ENCODE data around the gene ADGRE2. TPM values are rescaled to one million over a fixed set of nuclear protein-coding genes. Genes with fewer than 3 reads are reported as not detected.

The ADGRE2 gene
- polyA plus RNA-seq, 1 donor (not counting 4 experiments of a cell fraction or from before 2014, with no cell fraction given), result 4.2 TPM

GRCh38 chr19:14746886-14747285, 31.5 kb downstream of the ADGRE2 start:
- no peak overlapping the region for H3K4me3 ChIP-seq (ENCODE audit: control insufficient read depth in 2 of 3, extremely low read depth in 1 of 3, insufficient read depth in 2 of 3, low read depth in 1 of 3, low read length in 3 of 3)
- no peak overlapping the region for H3K9ac ChIP-seq (ENCODE audit: control insufficient read depth, extremely low read depth, insufficient read depth, low read length)
- TF ChIP-seq EZH2 (IDR thresholded peaks at IDR 0.05; ENCODE audit: low read length) (no peak), CTCF (optimal IDR thresholded peaks at IDR 0.05 in 1 of 3, IDR thresholded peaks at IDR 0.05 in 1 of 3, conservative IDR thresholded peaks at IDR 0.05 in 1 of 3; ENCODE audit: extremely low read depth in 1 of 3, insufficient read depth in 2 of 3, low read length in 3 of 3) (no peak)
- H3K9me1 ChIP-seq (ENCODE audit: control insufficient read depth, extremely low read depth, insufficient read depth, low read length), result no peaks in the 10 kb centered on the region
- H3K27me3 ChIP-seq (ENCODE audit: control insufficient read depth, extremely low read depth, insufficient read depth, low read length), result no peaks in the 10 kb centered on the region
- no peak overlapping the region for H3K4me2 ChIP-seq (ENCODE audit: control insufficient read depth, extremely low read depth, insufficient read depth, low read depth, low read length)
- dilution Hi-C loops (cut with MboI; ENCODE audit: extremely low pct_ligation_motif_present, low sequenced_read_pairs), result no loop called here
- H3K27ac ChIP-seq (ENCODE audit: control insufficient read depth, insufficient read depth, low read length), result no peak overlapping the region
- DNase-seq (ENCODE audit: low read depth, low spot score) (no peak), FAIRE-seq (no peak)
- peaks cover 0 to 4% of the 10 kb centered on the region in 2 experiments for H3K36me3 ChIP-seq (ENCODE audit: control insufficient read depth in 2 of 2, extremely low read depth in 1 of 2, insufficient read depth in 2 of 2, low read length in 2 of 2)
- H2AFZ ChIP-seq (ENCODE audit: control insufficient read depth, low read length), result no peak overlapping the region
- no peaks in the 10 kb centered on the region for H3K9me3 ChIP-seq (ENCODE audit: control insufficient read depth, low read depth, low read length)
- H3K79me2 ChIP-seq (ENCODE audit: control insufficient read depth, insufficient read depth, low read length), result no peaks in the 10 kb centered on the region
- H3K4me1 ChIP-seq (ENCODE audit: control insufficient read depth, extremely low read depth, insufficient read depth, low read length), result no peaks in the 10 kb centered on the region
- no peaks in the 10 kb centered on the region for H4K20me1 ChIP-seq (ENCODE audit: control insufficient read depth, extremely low read depth, insufficient read depth, low read length)

DNA sequence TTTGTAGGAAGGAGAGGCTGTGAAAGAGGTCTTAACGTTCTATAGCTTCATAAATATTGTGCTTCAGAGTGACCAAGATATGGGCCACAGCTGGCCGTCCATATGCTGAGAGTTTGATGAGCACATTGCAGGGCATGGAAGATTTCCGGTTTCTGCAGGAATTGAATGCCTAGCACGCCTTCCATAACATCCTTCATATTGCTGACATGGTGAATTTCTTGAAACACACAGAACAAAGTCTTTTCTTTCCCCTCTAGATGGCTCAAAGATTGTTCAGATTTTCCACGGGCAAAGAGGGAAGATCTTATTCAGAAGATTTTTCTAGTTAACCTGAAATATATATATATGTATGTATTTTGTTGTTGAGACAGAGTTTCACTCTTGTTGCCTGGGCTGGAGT, 42.4 kb downstream of the ADGRE2 start:
- dilution Hi-C loops (cut with MboI; ENCODE audit: extremely low pct_ligation_motif_present, low sequenced_read_pairs), result no loop called here
- Histone ChIP-seq H3K9ac (ENCODE audit: control insufficient read depth, extremely low read depth, insufficient read depth, low read length) (no peak overlapping the region), H3K9me3 (ENCODE audit: control insufficient read depth, low read depth, low read length) (no peaks in the 10 kb centered on the region), H3K27ac (ENCODE audit: control insufficient read depth, insufficient read depth, low read length) (no peak overlapping the region), H3K4me1 (ENCODE audit: control insufficient read depth, extremely low read depth, insufficient read depth, low read length) (no peaks in the 10 kb centered on the region), H4K20me1 (ENCODE audit: control insufficient read depth, extremely low read depth, insufficient read depth, low read length) (no peaks in the 10 kb centered on the region), H3K4me3 (ENCODE audit: control insufficient read depth in 2 of 3, extremely low read depth in 1 of 3, insufficient read depth in 2 of 3, low read depth in 1 of 3, low read length in 3 of 3) (no peak overlapping the region), H2AFZ (ENCODE audit: control insufficient read depth, low read length) (no peak overlapping the region), H3K27me3 (ENCODE audit: control insufficient read depth, extremely low read depth, insufficient read depth, low read length) (no peaks in the 10 kb centered on the region), H3K4me2 (ENCODE audit: control insufficient read depth, extremely low read depth, insufficient read depth, low read depth, low read length) (no peak overlapping the region), H3K36me3 (ENCODE audit: control insufficient read depth in 2 of 2, extremely low read depth in 1 of 2, insufficient read depth in 2 of 2, low read length in 2 of 2) (no peaks in the 10 kb centered on the region), H3K9me1 (ENCODE audit: control insufficient read depth, extremely low read depth, insufficient read depth, low read length) (no peaks in the 10 kb centered on the region), H3K79me2 (ENCODE audit: control insufficient read depth, insufficient read depth, low read length) (no peaks in the 10 kb centered on the region)
- FAIRE-seq (no peak), DNase-seq (ENCODE audit: low read depth, low spot score) (no peak)
- no peak for TF ChIP-seq EZH2 (IDR thresholded peaks at IDR 0.05; ENCODE audit: low read length)
- no peak for TF ChIP-seq CTCF (optimal IDR thresholded peaks at IDR 0.05 in 1 of 3, IDR thresholded peaks at IDR 0.05 in 1 of 3, conservative IDR thresholded peaks at IDR 0.05 in 1 of 3; ENCODE audit: extremely low read depth in 1 of 3, insufficient read depth in 2 of 3, low read length in 3 of 3)
